NCI-H460 (cell line): ENCODE data around the gene NCR1. TPM values are rescaled to one million over a fixed set of nuclear protein-coding genes. Genes with fewer than 3 reads are reported as not detected.
"Not testable (repeated sequence)": the region's sequence is repeated elsewhere in the genome, so short reads cannot be mapped to it uniquely, and the experiment has no call there.

Experiments used
- DNase-seq: peaks from one replicate; pipeline ENCODE4 v3.0.0-alpha.2; 2016; ENCODE audit warnings: low read depth; ENCODE audit errors: extremely low read depth
- polyA plus RNA-seq: library from polyadenylated mRNA; depleted of rRNA; stranded (reverse); fragments of >200 nt; gene quantifications from 2 replicates; pipeline ENCODE4 v1.2.3, GENCODE V29; 2014; cell fraction: nucleus; rRNA removed
- total RNA-seq: library from RNA; depleted of rRNA; stranded (reverse); fragments of >200 nt; shearing (Covaris generic); gene quantifications from 2 replicates; pipeline ENCODE4 v1.2.3, GENCODE V29; 2014; rRNA removed

NCR1 gene
- total RNA-seq: not detected in 2 replicates
- not detected in 2 replicates for polyA plus RNA-seq

- no peak for DNase-seq
Observed at GRCh38 chr19:54905803-54906511, at the start of gene NCR1. Gene NCR1 (plus strand): TSS chr19:54906148. CDS start chr19:54906188, 40 bp downstream.

GRCh38 chr19:54858476-54858875, 47.5 kb upstream of the NCR1 start:
- DNase-seq: not testable (repeated sequence)

GRCh38 chr19:54859421-54859820, 46.5 kb upstream of the NCR1 start:
- DNase-seq: not testable (repeated sequence)

- not testable (repeated sequence) for DNase-seq
Observed at GRCh38 chr19:54863459-54863858, 42.5 kb upstream of the NCR1 start.

- DNase-seq: no peak
Observed at GRCh38 chr19:54871696-54872095, 34.3 kb upstream of the NCR1 start.

GRCh38 chr19:54873990-54874389, 32.0 kb upstream of the NCR1 start, which contains the start of gene FCAR:
Gene FCAR (plus strand): TSS chr19:54874235. CDS start chr19:54874290, 55 bp downstream.
- no peak for DNase-seq

GRCh38 chr19:54875506-54875905, 30.4 kb upstream of the NCR1 start:
- no peak for DNase-seq

GRCh38 chr19:54877471-54877870, 28.5 kb upstream of the NCR1 start:
- no peak for DNase-seq

GRCh38 chr19:54881884-54882283, 24.1 kb upstream of the NCR1 start:
- no peak for DNase-seq

GRCh38 chr19:54882758-54883157, 23.2 kb upstream of the NCR1 start:
- no peak for DNase-seq

GRCh38 chr19:54883228-54883627, 22.7 kb upstream of the NCR1 start:
- no peak for DNase-seq

- DNase-seq: no peak
Observed at GRCh38 chr19:54888239-54888638, 17.7 kb upstream of the NCR1 start.

- DNase-seq: no peak
Observed at GRCh38 chr19:54889566-54889965, 16.4 kb upstream of the NCR1 start.

GRCh38 chr19:54893406-54893805, 12.5 kb upstream of the NCR1 start:
- no peak for DNase-seq

- DNase-seq: not testable (repeated sequence)
Observed at GRCh38 chr19:54894106-54894505, 11.8 kb upstream of the NCR1 start.

GRCh38 chr19:54896036-54896435, 9.9 kb upstream of the NCR1 start:
- DNase-seq: no peak

GRCh38 chr19:54898685-54899084, 7.3 kb upstream of the NCR1 start:
- DNase-seq: not testable (repeated sequence)

GRCh38 chr19:54899646-54900045, 6.3 kb upstream of the NCR1 start:
- not testable (repeated sequence) for DNase-seq

GRCh38 chr19:54901153-54901552, 4.8 kb upstream of the NCR1 start:
- peak; percentile 7 for DNase-seq

GRCh38 chr19:54902061-54902460, 3.9 kb upstream of the NCR1 start:
- DNase-seq: no peak

GRCh38 chr19:54903303-54903702, 2.6 kb upstream of the NCR1 start:
- no peak for DNase-seq

- not testable (repeated sequence) for DNase-seq
Observed at GRCh38 chr19:54904261-54904660, 1.7 kb upstream of the NCR1 start.

- no peak for DNase-seq
Observed at GRCh38 chr19:54905421-54905802, 536 bp upstream of the NCR1 start.
